ENCODE measurements around the gene PCDHB4.
"Not testable (repeated sequence)": the region's sequence is repeated elsewhere in the genome, so short reads cannot be mapped to it uniquely, and the experiment has no call there.

Gene PCDHB4

DNA sequence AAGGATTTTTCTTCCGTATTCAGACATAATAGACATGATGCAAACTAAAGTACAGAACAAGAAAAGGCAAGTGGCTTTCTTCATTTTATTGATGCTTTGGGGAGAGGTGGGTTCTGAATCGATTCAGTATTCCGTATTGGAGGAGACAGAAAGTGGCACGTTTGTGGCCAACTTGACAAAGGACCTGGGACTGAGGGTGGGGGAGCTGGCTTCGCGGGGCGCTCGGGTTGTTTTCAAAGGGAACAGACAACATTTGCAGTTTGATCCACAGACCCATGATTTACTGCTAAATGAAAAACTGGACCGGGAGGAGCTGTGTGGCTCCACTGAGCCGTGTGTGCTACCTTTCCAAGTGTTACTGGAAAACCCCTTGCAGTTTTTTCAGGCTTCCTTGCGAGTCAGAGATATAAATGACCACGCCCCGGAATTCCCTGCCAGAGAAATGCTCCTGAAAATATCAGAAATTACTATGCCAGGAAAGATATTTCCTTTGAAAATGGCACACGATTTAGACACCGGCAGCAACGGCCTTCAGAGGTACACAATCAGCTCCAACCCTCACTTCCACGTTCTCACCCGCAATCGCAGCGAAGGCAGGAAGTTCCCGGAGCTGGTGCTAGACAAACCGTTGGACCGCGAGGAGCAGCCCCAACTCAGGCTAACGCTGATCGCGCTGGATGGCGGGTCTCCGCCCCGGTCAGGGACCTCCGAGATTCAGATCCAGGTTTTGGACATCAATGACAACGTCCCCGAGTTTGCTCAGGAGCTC lies 28.8 kb downstream of the PCDHB4 start:
- DNase-seq: no peak

DNA sequence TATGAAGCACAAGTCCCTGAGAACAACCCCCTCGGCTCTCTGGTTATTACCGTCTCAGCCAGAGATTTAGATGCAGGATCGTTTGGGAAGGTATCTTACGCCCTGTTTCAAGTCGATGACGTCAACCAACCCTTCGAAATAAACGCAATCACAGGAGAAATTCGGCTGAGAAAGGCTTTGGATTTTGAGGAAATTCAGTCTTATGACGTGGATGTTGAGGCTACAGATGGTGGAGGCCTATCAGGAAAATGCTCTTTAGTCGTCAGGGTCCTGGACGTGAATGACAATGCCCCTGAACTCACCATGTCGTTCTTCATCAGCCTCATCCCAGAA lies 29.3 kb downstream of the PCDHB4 start:
- no peak for DNase-seq

DNA sequence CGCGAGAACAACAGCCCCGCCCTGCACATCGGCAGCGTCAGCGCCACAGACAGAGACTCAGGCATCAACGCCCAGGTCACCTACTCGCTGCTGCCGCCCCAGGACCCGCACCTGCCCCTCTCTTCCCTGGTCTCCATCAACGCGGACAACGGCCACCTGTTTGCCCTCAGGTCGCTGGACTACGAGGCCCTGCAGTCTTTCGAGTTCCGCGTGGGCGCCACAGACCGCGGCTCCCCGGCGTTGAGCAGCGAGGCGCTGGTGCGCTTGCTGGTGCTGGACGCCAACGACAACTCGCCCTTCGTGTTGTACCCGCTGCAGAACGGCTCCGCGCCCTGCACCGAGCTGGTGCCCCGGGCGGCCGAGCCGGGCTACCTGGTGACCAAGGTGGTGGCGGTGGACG lies 30.0 kb downstream of the PCDHB4 start:
- DNase-seq: not testable (repeated sequence)

DNA sequence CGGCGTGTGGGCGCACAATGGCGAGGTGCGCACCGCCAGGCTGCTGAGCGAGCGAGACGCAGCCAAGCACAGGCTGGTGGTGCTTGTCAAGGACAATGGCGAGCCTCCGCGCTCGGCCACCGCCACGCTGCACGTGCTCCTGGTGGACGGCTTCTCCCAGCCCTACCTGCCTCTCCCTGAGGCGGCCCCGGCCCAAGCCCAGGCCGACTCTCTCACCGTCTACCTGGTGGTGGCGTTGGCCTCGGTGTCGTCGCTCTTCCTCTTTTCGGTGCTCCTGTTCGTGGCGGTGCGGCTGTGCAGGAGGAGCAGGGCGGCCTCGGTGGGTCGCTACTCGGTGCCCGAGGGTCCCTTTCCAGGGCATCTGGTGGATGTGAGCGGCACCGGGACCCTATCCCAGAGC lies 30.5 kb downstream of the PCDHB4 start:
- DNase-seq: not testable (repeated sequence)

DNA sequence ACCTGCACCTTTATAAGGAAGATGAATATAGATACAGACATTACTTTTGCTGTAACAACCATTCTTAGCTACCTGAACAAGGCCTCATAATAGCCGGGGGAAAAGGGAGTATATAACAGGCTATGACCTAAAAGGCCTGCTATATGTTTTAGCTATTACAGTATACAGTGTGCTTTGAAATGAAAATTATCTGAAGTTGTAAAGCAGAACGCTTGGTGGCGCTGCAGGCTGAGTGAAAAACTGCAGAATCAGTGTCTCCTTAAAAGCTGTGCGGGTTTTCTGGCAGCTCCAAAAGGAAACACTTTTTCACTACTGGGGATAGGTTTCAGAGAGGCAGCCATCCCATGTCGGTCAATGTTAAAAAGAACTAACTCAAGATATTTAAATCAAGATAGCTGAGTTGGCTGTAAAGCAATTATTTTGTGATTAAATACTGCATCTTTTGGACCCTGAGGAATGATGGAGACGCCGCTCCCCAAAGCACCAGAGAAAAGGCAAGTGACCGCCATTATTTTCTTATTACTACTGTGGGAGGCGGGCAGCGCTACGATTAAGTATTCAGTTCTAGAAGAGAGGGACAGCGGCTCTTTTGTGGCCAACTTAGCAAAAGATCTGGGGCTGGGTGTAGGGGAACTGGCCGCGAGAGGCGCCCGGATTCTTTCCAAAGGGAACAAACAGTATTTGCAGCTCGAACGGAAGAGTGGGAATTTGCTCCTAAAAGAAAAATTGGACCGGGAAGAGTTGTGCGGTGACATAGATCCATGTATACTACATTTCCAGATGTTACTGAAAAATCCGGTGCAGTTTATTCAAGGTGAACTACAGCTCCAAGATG lies 34.1 kb downstream of the PCDHB4 start:
- no peak for DNase-seq

DNA sequence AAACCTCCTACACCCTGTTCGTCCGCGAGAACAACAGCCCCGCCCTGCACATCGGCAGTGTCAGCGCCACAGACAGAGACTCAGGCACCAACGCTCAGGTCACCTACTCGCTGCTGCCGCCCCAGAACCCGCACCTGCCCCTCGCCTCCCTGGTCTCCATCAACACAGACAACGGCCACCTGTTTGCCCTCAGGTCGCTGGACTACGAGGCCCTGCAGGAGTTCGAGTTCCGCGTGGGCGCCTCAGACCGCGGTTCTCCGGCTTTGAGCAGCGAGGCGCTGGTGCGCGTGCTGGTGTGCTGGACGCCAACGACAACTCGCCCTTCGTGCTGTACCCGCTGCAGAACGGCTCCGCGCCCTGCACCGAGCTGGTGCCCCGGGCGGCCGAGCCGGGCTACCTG lies 35.7 kb downstream of the PCDHB4 start:
- DNase-seq: not testable (repeated sequence)

DNA sequence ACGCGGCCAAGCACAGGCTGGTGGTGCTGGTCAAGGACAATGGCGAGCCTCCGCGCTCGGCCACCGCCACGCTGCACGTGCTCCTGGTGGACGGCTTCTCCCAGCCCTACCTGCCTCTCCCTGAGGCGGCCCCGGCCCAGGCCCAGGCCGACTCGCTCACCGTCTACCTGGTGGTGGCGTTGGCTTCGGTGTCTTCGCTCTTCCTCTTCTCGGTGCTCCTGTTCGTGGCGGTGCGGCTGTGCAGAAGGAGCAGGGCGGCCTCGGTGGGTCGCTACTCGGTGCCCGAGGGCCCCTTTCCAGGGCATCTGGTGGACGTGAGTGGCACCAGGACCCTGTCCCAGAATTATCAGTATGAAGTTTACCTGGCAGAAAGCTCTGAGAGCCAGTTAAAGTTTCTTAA lies 36.3 kb downstream of the PCDHB4 start:
- not testable (repeated sequence) for DNase-seq

DNA sequence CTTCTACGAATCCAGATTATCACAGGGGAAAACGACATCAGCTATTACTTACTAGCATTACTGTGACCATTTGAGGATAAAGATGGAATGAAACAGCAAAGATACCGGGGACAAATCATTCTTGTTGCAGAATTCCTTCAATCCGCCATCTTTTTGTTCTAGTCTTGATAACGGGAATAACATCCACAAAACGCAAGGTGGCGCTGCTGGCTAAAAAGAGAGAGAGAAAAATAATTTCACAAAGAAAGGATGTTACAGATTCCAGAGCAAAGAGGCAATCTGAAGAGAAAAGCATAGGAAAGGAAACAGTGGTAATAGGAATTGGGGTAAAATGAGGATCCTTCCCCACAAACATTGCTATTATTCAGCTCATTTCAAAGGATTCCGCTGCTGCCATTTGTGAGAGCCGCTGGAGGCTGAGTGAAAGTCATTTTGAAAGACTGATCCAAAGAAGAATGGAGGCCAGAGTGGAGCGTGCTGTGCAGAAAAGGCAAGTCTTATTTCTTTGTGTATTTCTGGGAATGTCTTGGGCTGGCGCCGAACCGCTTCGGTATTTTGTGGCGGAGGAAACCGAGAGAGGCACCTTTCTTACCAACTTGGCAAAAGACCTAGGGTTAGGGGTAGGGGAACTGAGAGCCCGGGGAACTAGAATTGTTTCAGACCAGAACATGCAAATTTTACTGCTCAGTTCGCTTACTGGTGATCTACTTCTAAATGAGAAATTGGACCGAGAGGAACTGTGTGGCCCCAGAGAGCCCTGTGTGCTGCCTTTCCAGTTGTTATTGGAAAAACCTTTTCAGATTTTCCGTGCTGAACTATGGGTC lies 51.0 kb downstream of the PCDHB4 start, which contains the start of gene PCDHB7:
Gene PCDHB7 (plus strand): TSS at position 264 of the 824 bp plus-strand sequence. CDS start 192 bp downstream, at position 456.
- DNase-seq: no peak

DNA sequence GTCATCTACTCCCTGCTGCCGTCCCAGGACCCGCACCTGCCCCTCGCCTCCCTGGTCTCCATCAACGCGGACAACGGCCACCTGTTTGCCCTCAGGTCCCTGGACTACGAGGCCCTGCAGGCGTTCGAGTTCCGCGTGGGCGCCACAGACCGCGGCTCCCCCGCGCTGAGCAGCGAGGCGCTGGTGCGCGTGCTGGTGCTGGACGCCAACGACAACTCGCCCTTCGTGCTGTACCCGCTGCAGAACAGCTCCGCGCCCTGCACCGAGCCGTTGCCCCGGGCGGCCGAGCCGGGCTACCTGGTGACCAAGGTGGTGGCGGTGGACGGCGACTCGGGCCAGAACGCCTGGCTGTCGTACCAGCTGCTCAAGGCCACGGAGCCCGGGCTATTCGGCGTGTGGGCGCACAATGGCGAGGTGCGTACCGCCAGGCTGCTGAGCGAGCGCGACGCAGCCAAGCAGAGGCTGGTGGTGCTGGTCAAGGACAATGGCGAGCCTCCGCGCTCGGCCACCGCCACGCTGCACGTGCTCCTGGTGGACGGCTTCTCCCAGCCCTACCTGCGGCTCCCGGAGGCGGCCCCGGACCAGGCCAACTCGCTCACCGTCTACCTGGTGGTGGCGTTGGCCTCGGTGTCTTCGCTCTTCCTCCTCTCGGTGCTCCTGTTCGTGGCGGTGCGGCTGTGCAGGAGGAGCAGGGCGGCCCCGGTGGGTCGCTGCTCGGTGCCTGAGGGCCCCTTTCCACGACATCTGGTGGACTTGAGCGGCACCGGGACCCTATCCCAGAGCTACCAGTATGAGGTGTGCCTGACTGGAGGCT lies 52.9 kb downstream of the PCDHB4 start:
- DNase-seq: not testable (repeated sequence)

All from cerebellar nuclear complex (tissue), 1 donor.